SK-N-SH (cell line): ENCODE results near the gene NGF.

Experiments
- CHD2 ChIP-seq: fragments of 150-350 bp; IDR thresholded peaks from 2 replicates; pipeline ENCODE4 v1.6.1; 2018; ENCODE audit warnings: low read length; ENCODE audit not compliant: partially characterized antibody
- NRF1 ChIP-seq: IDR thresholded peaks from 2 replicates; pipeline ENCODE4 v1.6.1; 2012; ENCODE audit warnings: low read depth, mild to moderate bottlenecking, low read length
- RAD21 ChIP-seq: IDR thresholded peaks from 2 replicates; pipeline ENCODE4 v1.6.1; 2012; ENCODE audit warnings: mild to moderate bottlenecking, low read length
- SIN3A ChIP-seq: IDR thresholded peaks from 2 replicates; pipeline ENCODE4 v1.6.1; 2012; ENCODE audit warnings: low read depth, mild to moderate bottlenecking, low read length, moderate library complexity, borderline replicate concordance
- TF ChIP-seq, protein P1 (sequence below): fragments of 200-600 bp; sonication (generic); IDR thresholded peaks from 2 replicates; pipeline ENCODE4 v1.6.1; 2017; ENCODE audit warnings: antibody characterized with exemption, mild to moderate bottlenecking, moderate library complexity

DNA sequence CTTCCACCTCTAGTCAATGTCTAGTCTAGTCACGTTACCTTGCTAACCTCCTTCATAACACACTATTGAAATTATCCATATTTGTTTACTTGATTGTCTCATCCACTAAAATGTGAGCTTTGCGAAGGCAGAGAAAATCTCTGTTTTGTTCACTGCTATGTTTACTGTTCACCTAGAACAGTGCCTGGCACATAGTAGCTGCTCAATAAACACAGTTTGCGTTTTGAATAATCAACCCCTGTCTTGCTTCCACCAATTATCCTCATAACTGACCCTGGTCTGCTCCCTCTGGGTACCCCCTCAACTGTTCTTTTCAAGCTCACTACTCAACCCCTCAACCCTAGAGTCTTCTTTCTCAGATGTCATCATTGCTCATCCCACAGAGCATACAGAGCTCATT is 36.5 kb upstream of the NGF start:
- no peak for TF ChIP-seq SIN3A
- TF ChIP-seq CHD2, result no peak
- TF ChIP-seq NRF1, result no peak
- TF ChIP-seq, protein P1, sequence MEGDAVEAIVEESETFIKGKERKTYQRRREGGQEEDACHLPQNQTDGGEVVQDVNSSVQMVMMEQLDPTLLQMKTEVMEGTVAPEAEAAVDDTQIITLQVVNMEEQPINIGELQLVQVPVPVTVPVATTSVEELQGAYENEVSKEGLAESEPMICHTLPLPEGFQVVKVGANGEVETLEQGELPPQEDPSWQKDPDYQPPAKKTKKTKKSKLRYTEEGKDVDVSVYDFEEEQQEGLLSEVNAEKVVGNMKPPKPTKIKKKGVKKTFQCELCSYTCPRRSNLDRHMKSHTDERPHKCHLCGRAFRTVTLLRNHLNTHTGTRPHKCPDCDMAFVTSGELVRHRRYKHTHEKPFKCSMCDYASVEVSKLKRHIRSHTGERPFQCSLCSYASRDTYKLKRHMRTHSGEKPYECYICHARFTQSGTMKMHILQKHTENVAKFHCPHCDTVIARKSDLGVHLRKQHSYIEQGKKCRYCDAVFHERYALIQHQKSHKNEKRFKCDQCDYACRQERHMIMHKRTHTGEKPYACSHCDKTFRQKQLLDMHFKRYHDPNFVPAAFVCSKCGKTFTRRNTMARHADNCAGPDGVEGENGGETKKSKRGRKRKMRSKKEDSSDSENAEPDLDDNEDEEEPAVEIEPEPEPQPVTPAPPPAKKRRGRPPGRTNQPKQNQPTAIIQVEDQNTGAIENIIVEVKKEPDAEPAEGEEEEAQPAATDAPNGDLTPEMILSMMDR, result no peak
- TF ChIP-seq RAD21, result no peak
